NCI-H2107 treated with DMSO at 0.1 percent for 48 hours (cell line): ENCODE measurements around the gene AOC2.
"Not testable (repeated sequence)": the region's sequence is repeated elsewhere in the genome, so short reads cannot be mapped to it uniquely, and the experiment has no call there.

Experiments used
- DNase-seq: peaks from one replicate; lab custom pipeline; 2025; ENCODE audit not compliant: unreplicated experiment; lab: John Stamatoyannopoulos, UW

Gene AOC2

DNA sequence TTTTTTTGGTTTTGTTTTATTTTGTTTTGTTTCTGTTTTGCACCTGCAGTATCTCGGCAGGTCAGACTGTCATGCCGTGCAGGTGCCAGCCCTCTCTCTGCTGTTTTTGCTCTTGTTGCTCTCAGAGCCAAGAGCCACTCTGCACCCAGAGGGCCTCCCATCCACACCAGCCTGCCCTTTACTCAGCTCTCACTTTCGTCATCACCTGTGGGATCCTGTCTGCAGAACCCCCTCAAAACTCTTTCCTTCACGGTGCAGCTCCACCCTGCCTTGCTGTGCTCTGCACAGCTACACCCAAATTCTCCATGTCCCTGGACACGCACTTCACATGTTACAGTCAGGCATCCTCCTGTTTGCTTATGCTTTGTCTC, 9.2 kb downstream of the AOC2 start:
- no peak for DNase-seq

DNA sequence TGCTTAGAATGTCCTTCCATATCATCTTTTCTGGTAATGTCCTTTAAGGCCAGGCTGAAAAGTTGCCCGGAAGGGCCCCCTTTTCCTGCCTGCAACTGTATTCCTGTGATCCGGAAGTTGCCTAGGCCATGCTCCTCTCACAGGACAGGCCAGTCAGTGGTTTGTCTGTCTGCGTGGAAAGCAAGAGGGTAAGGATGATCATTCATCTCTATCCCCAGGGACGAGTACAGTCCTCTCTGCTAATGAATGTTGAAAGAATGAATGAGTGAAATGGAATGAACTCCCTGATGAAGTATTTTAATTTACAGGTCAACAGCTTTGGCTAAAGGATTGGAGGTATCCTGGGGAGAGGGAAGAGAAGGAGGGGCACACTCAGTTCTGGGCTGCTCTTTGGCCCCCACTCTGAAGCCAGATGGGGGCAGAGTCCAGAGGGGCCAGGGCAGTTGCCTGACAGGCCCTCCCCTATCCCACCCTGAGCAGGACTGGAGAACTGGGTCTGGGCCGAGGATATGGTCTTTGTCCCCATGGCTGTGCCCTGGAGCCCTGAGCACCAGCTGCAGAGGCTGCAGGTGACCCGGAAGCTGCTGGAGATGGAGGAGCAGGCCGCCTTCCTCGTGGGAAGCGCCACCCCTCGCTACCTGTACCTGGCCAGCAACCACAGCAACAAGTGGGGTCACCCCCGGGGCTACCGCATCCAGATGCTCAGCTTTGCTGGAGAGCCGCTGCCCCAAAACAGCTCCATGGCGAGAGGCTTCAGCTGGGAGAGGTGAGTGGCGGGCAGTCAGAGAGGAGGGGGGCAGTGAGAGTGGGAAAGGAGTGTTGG, 9.8 kb downstream of the AOC2 start:
- no peak for DNase-seq

DNA sequence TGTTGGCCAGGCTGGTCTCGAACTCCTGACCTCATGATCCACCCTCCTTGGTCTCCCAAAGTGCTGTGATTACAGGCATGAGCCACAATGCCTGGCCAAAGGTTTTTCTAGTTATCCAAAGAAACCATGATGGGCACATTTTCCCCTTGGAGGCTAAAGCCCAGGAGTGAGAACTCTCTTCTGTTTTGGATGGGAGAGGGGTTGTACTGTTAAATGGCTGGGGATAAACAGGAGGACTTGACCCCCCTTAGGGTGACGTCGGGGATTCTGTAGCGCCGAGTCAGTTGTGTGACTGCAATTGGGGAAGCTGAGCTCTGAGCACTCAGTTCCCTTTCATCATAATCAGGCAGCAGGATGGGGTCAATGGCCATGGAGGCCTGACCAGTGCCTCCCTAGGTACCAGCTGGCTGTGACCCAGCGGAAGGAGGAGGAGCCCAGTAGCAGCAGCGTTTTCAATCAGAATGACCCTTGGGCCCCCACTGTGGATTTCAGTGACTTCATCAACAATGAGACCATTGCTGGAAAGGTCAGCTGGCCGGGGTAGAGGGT, 10.7 kb downstream of the AOC2 start:
- no peak for DNase-seq

DNA sequence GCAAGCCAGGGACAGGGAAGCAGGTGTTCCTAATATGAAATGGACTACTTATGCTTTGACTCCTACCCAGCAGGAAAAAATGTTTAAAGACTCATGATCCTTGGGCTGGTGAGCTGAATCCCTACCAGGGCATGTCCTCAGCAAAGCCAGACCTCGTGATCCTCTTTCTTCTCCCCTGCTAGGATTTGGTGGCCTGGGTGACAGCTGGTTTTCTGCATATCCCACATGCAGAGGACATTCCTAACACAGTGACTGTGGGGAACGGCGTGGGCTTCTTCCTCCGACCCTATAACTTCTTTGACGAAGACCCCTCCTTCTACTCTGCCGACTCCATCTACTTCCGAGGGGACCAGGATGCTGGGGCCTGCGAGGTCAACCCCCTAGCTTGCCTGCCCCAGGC, 11.7 kb downstream of the AOC2 start:
- not testable (repeated sequence) for DNase-seq

DNA sequence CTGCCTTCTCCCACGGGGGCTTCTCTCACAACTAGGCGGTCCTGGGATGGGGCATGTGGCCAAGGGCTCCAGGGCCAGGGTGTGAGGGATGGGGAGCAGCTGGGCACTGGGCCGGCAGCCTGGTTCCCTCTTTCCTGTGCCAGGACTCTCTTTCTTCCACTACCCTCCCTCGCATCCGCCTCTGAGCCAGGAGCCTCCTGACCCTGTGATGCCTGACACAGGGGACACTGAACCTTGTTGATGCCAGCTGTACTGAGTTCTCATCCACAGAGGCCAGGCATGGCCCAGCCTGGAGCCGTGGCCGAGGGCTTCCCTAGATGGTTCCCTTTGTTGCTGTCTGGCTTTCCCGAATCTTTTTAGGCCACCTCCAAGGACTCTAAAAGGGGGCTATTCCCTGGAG, 12.1 kb downstream of the AOC2 start:
- not testable (repeated sequence) for DNase-seq

DNA sequence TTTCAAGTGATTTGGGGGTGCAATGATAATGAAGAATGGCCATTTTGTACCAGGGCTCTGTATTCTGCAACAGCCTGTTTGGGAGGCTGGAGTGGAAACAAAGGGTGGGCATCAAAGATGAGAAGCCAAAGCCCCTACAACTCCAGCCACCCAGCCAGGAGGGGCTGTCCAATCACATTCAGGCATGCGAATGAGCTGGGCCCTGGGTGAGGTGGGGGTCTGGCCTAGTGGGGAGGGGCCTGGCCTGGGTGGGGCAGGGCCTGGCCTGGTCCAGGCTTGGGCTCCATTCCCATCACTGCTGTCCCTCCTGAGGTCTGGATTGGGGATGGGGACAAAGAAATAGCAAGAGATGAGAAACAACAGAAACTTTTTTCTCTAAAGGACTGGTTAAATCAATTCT, 13.0 kb downstream of the AOC2 start:
- DNase-seq, result no peak

DNA sequence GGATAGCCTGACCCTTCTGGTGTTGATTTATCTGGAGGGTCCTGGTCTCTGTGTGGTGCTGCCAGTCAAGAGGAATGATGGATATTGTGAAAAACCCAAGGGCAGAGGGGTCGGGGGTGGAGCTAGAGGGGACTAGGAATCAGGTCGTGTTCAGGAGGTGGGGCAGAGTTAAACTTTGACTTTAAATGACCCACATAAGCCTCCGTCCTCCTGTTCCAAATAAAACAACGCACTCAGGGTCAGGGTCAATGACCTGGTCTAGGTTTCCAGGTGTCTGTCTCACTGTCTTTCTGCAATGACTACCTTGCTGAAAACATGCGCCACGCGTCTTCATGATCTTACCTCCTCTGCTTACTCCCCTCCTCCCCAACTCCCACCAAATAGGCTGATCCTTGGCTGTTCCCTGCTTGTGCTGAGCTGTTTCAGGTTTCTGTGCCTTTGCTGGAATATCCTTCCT, 21.3 kb downstream of the AOC2 start:
- DNase-seq, result no peak

DNA sequence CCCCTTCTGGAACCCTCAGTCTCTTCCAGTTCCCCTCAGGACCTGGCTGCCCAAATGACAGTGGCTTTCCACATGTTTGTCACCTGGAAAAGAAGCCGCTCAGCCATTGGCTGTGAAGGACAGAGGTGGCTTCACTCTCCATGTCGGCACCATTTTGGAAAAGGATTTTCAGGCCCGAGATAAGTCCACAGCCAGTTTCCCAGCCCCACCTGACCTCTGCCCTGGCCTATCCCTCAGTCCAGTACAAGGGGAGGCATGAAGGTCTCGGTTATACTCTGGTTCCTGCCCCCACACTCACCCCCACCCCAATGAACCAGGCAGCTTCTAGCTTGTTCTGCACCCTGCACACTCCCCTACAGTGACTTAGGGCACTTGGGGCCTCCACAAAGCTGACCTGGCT, 21.8 kb downstream of the AOC2 start:
- no peak for DNase-seq

DNA sequence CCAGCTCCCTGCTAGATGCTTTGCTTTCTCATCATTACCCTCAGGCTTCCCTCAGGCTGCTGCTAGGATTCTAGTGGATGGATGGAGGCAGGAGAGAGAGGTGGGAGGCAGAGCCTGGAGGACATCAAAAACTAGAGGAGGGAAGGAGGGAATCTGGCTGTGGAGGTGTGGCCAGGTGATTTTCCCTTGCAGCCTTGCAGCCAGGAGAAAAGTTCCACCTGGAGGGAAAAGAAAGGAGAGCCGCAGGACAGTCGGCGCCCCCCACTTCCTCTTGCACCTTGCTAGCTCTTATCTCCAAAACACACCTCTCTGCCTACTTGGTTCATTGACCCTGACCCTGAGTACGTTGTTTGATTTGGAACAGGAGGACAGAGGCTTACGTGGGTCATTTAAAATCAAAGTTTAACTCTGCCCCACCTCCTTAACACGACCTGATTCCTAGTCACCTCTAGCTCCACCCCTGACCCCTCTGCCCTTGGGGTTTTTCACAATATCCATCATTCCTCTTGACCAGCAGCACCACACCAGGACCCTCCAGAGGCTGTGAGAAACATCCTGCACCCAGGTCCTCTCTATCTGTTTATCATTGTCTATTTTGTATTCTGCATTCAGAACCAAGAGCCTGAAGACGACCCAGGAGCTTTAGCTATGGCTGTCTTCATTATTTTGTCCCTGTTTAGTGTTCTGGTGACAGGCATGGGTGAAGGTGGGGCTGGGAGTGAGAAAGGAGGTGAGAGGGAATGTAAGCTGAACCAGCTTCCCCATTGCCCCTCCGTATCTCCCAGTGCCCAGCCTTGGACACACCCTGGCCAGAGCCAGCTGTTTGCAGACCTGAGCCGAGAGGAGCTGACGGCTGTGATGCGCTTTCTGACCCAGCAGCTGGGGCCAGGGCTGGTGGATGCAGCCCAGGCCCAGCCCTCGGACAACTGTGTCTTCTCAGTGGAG, 22.5 kb downstream of the AOC2 start:
- DNase-seq, result no peak

DNA sequence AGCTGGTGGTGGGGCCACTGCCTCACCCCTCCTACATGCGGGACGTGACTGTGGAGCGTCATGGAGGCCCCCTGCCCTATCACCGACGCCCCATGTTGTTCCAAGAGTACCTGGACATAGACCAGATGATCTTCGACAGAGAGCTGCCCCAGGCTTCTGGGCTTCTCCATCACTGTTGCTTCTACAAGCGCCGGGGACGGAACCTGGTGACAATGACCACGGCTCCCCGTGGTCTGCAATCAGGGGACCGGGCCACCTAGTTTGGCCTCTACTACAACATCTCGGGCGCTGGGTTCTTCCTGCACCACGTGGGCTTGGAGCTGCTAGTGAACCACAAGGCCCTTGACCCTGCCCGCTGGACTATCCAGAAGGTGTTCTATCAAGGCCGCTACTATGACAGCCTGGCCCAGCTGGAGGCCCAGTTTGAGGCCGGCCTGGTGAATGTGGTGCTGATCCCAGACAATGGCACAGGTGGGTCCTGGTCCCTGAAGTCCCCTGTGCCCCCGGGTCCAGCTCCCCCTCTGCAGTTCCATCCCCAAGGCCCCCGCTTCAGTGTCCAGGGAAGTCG, 23.4 kb downstream of the AOC2 start:
- DNase-seq, result not testable (repeated sequence)

DNA sequence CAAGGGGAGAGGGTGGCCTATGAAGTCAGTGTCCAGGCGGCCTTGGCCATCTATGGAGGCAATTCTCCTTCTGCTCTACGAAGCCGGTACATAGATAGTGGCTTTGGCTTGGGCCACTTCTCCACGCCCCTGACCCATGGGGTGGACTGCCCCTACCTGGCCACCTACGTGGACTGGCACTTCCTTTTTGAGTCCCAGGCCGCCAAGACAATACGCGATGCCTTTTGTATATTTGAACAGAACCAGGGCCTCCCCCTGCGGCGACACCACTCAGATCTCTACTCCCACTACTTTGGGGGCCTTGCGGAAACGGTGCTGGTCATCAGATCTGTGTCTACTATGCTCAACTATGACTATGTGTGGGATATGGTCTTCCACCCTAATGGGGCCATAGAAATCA, 24.0 kb downstream of the AOC2 start:
- DNase-seq, result no peak

DNA sequence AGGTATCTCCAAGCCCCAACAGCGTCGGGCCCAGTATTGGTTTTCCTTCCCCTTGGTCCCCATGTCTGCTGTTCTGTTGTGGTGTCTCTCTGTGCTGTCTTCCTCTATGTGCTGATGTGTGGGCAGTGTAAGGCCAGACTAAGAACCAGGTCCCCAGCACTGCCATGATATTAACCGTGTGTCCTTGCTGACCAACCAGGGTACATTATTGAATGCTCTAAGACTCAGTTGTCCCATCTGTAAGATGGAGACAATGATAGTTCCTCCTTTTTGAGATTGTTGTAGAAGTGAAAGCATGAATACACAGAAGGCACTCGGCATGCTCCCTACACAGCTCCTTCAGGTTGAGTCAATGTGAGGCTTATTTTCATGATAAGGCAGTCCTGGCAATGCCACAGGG, 27.3 kb downstream of the AOC2 start:
- no peak for DNase-seq

DNA sequence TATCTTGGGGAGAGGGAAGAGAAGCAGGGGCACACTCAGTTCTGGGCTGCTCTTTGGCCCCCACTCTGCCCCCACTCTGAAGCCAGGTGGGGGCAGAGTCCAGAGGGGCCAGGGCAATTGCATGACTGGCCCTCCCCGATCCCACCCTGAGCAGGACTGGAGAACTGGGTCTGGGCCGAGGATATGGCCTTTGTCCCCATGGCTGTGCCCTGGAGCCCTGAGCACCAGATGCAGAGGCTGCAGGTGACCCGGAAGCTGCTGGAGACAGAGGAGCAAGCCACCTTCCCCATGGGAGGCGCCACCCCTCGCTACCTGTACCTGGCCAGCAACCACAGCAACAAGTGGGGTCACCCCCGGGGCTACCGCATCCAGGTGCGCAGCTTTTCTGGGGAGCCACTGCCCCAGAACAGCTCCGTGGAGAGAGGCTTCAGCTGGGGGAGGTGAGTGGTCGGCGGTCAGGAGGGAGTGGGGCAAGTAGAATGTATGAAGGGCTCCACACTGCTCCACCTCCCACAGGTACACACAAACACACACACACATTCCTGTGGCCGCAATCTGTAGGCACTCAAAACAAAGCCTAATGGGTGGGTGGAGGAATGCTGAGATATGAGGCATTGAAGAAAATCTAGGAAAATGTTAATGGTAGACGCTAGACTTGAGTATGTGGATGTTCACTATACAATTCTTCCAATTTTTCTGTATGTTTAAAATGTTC, 28.0 kb downstream of the AOC2 start:
- no peak for DNase-seq

DNA sequence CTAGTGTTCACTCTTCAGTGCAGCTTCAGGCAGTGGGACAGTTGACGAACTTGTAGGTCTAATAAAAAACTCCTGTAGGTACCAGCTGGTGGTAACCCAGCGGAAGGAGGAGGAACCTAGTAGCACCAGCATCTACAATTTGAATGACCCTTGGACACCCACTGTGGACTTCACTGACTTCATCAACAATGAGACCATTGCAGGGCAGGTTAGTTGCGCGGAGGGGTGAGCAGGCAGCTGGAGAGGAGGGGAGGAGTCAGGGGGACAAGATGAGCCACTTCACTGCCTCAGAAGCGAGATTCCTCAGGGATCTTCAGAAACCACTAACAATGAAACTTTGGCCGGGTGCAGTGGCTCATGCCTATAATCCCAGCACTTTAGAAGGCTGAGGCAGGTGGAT, 28.9 kb downstream of the AOC2 start:
- no peak for DNase-seq

DNA sequence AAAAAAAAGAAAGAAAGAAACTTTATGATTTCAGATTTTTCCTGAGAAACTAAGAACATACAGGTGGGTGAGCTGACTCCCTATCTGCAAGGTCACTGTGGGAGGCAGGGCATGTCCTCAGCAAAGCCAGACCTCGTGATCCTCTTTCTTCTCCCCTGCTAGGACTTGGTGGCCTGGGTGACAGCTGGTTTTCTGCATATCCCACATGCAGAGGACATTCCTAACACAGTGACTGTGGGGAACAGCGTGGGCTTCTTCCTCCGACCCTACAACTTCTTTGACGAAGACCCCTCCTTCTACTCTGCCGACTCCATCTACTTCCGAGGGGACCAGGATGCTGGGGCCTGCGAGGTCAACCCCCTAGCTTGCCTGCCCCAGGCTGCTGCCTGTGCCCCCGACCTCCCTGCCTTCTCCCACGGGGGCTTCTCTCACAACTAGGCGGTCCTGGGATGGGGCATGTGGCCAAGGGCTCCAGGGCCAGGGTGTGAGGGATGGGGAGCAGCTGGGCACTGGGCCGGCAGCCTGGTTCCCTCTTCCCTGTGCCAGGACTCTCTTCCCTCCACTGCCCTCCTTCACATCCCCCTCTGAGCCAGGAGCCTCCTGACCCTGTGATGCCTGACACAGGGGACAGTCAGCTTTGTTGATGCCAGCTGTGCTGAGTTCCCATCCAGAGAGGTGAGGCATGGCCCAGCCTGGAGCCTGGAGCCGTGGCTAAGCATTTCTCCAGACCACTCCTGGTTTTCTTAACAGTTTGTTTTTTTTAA, 29.7 kb downstream of the AOC2 start:
- not testable (repeated sequence) for DNase-seq

DNA sequence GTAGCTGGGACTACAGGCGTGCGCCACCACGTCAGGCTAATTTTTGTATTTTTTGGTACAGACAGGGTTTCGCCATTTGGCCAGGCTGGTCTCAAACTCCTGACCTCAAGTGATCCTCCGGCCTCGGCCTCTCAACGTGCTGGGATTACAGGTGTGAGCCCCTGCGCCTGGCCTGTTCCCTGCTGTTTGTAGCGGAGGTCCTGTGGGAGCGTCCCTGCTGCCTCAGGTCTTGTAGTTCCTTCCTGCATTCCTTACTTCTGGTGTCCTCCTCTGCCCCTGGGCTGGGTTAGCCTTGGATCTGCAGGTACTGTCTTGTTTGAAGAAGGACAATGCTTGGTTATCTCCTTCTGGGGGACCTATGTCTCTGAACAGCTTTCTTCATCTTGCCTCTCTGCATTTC, 32.7 kb downstream of the AOC2 start:
- DNase-seq, result no peak

DNA sequence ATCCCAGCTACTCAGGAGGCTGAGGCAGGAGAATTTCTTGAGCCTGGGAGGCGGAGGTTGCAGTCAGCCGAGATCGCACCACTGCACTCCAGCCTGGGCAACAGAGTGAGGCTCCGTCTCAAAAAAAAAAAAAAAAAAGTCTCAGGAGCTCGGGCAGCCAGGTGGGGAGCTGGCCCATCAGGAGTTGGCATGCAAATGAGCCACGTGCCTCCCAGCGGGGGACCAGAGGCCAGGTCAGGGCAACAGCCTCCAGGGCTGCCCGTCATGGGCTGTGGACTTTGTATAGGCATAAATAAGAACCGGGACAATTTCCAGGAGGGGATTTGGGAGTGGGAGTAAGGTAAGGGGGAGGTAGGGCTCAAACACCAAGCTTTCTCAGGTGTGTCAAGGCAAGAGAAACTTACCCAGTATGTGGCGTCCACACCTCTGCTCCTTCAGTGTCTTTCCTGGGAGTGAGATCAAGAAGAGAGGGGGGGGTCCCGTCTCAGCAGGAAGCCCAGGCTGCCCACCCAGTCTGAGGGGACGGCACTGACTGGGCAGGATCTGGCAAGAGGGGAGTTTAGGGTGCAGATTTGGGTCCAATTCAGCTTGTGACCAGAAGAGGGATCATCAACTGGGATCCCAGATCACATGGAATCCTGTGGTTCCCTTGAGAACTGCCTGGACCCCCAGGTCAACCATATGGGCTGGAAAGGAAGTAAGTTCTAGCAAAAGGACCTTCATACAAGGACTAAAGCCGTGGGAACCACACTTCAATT, 33.9 kb downstream of the AOC2 start:
- DNase-seq, result no peak

DNA sequence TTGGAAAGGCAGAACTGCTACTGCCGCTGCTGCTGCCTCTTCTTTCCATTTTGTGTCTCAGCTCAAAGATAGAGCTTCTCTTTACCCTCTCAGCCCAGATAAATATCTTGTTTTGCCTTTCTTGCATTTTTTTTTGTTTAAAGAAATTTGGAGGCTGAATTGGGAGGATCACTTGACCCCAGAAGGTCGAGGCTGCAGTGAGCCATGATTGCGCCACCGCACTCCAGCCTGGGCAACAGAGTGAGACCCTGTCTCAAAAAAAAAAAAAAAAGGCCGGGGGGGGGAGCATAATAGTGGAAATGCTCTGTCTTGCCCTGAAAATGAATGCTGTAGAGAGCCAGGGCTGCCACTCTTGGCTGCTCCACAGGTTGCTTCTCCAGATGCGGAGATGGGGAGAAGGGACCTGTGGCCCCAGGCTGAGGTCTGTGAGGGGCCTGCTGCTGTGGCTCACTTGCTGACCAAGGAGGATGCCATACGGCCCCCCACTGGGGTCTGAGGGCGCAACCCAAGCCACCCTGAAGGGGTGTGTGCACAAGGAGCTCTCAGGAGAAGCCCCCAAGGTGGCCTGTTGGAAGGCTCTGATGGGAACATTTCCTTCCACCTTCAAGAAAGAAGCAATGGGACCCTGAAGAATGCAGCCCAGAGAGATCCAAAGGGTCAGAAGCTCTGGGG, 34.7 kb downstream of the AOC2 start:
- no peak for DNase-seq

DNA sequence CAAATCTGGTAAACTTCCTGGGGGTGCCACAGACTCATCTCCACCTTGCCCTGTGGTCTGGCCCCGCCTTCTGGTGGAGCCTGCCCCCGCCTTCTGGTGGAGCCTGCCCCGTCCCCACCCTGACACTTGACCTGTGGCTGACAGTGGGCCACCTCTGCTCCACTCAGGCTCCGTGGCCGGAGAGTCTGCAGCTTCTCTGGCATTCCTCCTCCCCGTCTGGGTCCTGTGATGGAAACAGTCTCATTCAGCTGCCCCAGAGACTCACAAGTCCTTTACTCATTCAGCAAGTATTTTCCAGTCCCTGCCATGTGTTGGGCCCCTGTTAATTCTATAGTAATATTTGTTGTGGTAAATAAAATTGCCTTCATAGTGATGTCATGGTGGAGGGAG, 35.2 kb downstream of the AOC2 start:
- DNase-seq, result no peak
